ENCODE data around the gene PGAP2.

- TF ChIP-seq CTCF (IDR thresholded peaks at IDR 0.05) (no peak), POLR2A (IDR thresholded peaks at IDR 0.05) (no peak), POLR2AphosphoS5 (IDR thresholded peaks at IDR 0.05) (no peak)
Observed at GRCh38 chr11:3836903-3837302, 28.5 kb downstream of the PGAP2 start.

All from suprapubic skin (tissue), 4 donors.